Endothelial cell of umbilical vein (primary cell): ENCODE results near the gene PPIH. TPM values are rescaled to one million over a fixed set of nuclear protein-coding genes. Genes with fewer than 3 reads are reported as not detected.

Experiments
- BruUV-seq: library from RNA; stranded (reverse); fragments of 400-500 nt; replicated peaks from 2 replicates; lab custom pipeline; 2021; lab: Mats Ljungman, UMichigan
- CTCF ChIA-PET: fragments of 300-600, 350-600 bp; sonication (Branson Sonifier 250); formaldehyde crosslinking; loops from one replicate; lab custom pipeline; 2021; ENCODE audit warnings: antibody characterized with exemption, inconsistent platforms; lab: Charles Lee
- POLR2A ChIA-PET: fragments of 300-600, 350-600 bp; sonication (Branson Sonifier 250); formaldehyde crosslinking; loops from one replicate; lab custom pipeline; 2021; ENCODE audit warnings: antibody characterized with exemption, inconsistent platforms; lab: Charles Lee
- DNase-seq: peaks from one replicate; pipeline ENCODE4 v3.0.0-alpha.2; 2011; ENCODE audit warnings: low read depth, low spot score
- FAIRE-seq: peaks from 2 replicates; lab custom pipeline; 2011; peaks lifted over from hg19 to GRCh38; lab: Jason Lieb, UNC
- H2AFZ ChIP-seq: 2 replicates; pipeline ENCODE4 v1.6.0; 2012; ENCODE audit warnings: low read depth, low read length, control low read depth, inconsistent platforms
- H3K27ac ChIP-seq: 2 replicates; pipeline ENCODE4 v1.5.1; 2011; ENCODE audit warnings: low read depth, mild to moderate bottlenecking, control low read depth, low read length, moderate library complexity; ENCODE audit not compliant: insufficient read depth
- H3K27me3 ChIP-seq, 2 experiments: 2 replicates each; pipeline versions ENCODE4 v1.6.0 to v1.6.1; 2011; ENCODE audit warnings: low read length in 2 of 2, mixed read lengths in 1 of 2; ENCODE audit not compliant: control insufficient read depth in 2 of 2, insufficient read depth in 2 of 2
- H3K36me3 ChIP-seq, 2 experiments: 2 replicates in 1 of 2; 3 replicates in 1 of 2; pipeline ENCODE4 v1.5.1; 2011; ENCODE audit warnings: low read length in 2 of 2, mild to moderate bottlenecking in 1 of 2, moderate library complexity in 1 of 2; ENCODE audit not compliant: control insufficient read depth in 2 of 2, insufficient read depth in 2 of 2; ENCODE audit errors: extremely low read depth in 1 of 2
- H3K4me1 ChIP-seq: 3 replicates; pipeline ENCODE4 v1.5.1; 2011; ENCODE audit warnings: mild to moderate bottlenecking, low read length; ENCODE audit not compliant: control insufficient read depth, insufficient read depth; ENCODE audit errors: extremely low read depth
- H3K4me2 ChIP-seq: 2 replicates; pipeline ENCODE4 v1.6.1; 2011; ENCODE audit warnings: low read length, control low read depth, mixed read lengths; ENCODE audit not compliant: insufficient read depth
- H3K4me3 ChIP-seq, 3 experiments: fragments of 200-600 bp in 1 of 3; sonication (generic), shearing (Covaris generic) in 1 of 3; replicated peaks in 1 of 3; 2 replicates each; pipeline ENCODE4 v1.5.1; 2011 to 2016; ENCODE audit warnings: control low read depth in 3 of 3, low read length in 3 of 3, mild to moderate bottlenecking in 2 of 3, inconsistent platforms in 1 of 3, low read depth in 1 of 3, moderate library complexity in 1 of 3; ENCODE audit not compliant: insufficient read depth in 1 of 3
- H3K79me2 ChIP-seq: 2 replicates; pipeline ENCODE4 v1.6.0; 2012; ENCODE audit warnings: low read length, inconsistent platforms; ENCODE audit not compliant: control insufficient read depth, insufficient read depth
- H3K9ac ChIP-seq: replicated peaks from 2 replicates; pipeline ENCODE3; 2011; ENCODE audit warnings: low read length, control low read depth; ENCODE audit not compliant: insufficient read depth; ENCODE audit errors: extremely low read depth
- H3K9me1 ChIP-seq: replicated peaks from 3 replicates; pipeline ENCODE4 v1.6.0; 2011; ENCODE audit warnings: mild to moderate bottlenecking, low read length; ENCODE audit not compliant: control insufficient read depth, insufficient read depth; ENCODE audit errors: extremely low read depth
- H3K9me3 ChIP-seq: replicated peaks from 2 replicates; pipeline ENCODE4 v1.5.1; 2012; ENCODE audit warnings: low read length, inconsistent platforms; ENCODE audit not compliant: control insufficient read depth, insufficient read depth
- H4K20me1 ChIP-seq: replicated peaks from 2 replicates; pipeline ENCODE3; 2011; ENCODE audit warnings: mild to moderate bottlenecking, low read length; ENCODE audit not compliant: control insufficient read depth, insufficient read depth; ENCODE audit errors: extremely low read depth
- CTCF ChIP-seq, 2 donors: IDR thresholded peaks; 1 replicate in 1 of 2; 2 replicates in 1 of 2; pipeline ENCODE4 v1.5.1; 2011; ENCODE audit warnings: low read length in 2 of 2, mild to moderate bottlenecking in 2 of 2, moderate library complexity in 2 of 2, control low read depth in 1 of 2, inconsistent platforms in 1 of 2, low read depth in 1 of 2; ENCODE audit not compliant: insufficient read depth in 1 of 2; ENCODE audit errors: extremely low read depth in 1 of 2
- EZH2 ChIP-seq: IDR thresholded peaks from 2 replicates; pipeline ENCODE4 v1.6.1; 2012; ENCODE audit warnings: borderline replicate concordance, low read depth, mild to moderate bottlenecking, moderate library complexity, low read length, inconsistent platforms; ENCODE audit not compliant: severe bottlenecking
- GATA2 ChIP-seq: IDR thresholded peaks from 2 replicates; pipeline ENCODE4 v1.7.0; 2011; ENCODE audit warnings: low read depth, mild to moderate bottlenecking, moderate library complexity, mixed read lengths, low read length; ENCODE audit not compliant: insufficient read length, insufficient read depth
- MYC ChIP-seq: IDR thresholded peaks from one replicate; pipeline ENCODE4 v1.6.1; 2011; ENCODE audit warnings: mild to moderate bottlenecking, low read depth, low read length
- POLR2AphosphoS5 ChIP-seq: IDR thresholded peaks from 2 replicates; pipeline ENCODE4 v1.6.1; 2012; ENCODE audit warnings: low read depth, mild to moderate bottlenecking, control low read depth, low read length, moderate library complexity; ENCODE audit not compliant: insufficient read depth
- dilution Hi-C: fragments of 300-500 bp; cut with MboI; formaldehyde crosslinking; loops from one replicate; pipeline ENCODE4 v1.15.0; 2019; ENCODE audit warnings: low sequenced_read_pairs; ENCODE audit not compliant: extremely low pct_ligation_motif_present
- intact Hi-C: fragments of 100-400 bp; cut with micrococcal nuclease; formaldehyde crosslinking; loops from one replicate; pipeline ENCODE4 v1.10.0; 2022
- polyA plus RNA-seq, 4 experiments: library from polyadenylated mRNA; depleted of rRNA in 3 of 4; stranded (reverse) in 3 of 4; unstranded in 1 of 4; fragments of >200 nt; gene quantifications; 2 replicates each; pipeline versions ENCODE4 v1.2.1 to v1.2.3, GENCODE V29; 2011 to 2012; ENCODE audit warnings: missing spikeins in 1 of 4
- total RNA-seq: library from RNA; stranded (reverse); gene quantifications from 2 replicates; pipeline ENCODE4 v1.2.3, GENCODE V29; 2021

The PPIH gene
- total and polyA plus RNA-seq, 2 donors (not counting 3 experiments of a cell fraction or from before 2014, with no cell fraction given): 52.1 to 55.2 TPM

GRCh38 chr1:42690477-42691156 is 32.4 kb downstream of the PPIH start:
- ChIA-PET POLR2A (no interaction called here), CTCF (interaction anchor here (1.0 to 2.7 kb wide), 7 partner anchors 8 to 346 kb away, joined by 3 to 17 read pairs (median 5); partner anchors contain the start of genes PPCS, PPIH and YBX1)
- intact Hi-C loops (no loop called here), dilution Hi-C loops (no loop called here)
- Histone ChIP-seq H3K79me2 (peaks cover 100% of the 10 kb centered on the region), H3K27ac (no peak overlapping the region), H3K27me3 (no peaks in the 10 kb centered on the region), H3K9me1 (no peaks in the 10 kb centered on the region), H3K9ac (no peak overlapping the region), H3K4me2 (peak overlapping the region; percentile 14), H3K4me1 (peaks cover 11% of the 10 kb centered on the region), H3K4me3 (no peak overlapping the region), H3K9me3 (no peaks in the 10 kb centered on the region), H2AFZ (no peak overlapping the region), H3K36me3 (peaks cover 4 to 10% of the 10 kb centered on the region in 2 experiments), H4K20me1 (peaks cover 45% of the 10 kb centered on the region)
- FAIRE-seq (no peak), DNase-seq (peak; percentile 21)
- TF ChIP-seq MYC (no peak), GATA2 (no peak), CTCF (IDR thresholded peaks at IDR 0.05; ENCODE audit: extremely low read depth in 1 of 2, insufficient read depth in 1 of 2, low read depth in 1 of 2, low read length in 2 of 2) (peak in 1 of 2 donors; percentile 5)
- no TSS peak for BruUV-seq

GRCh38 chr1:42691157-42691498 is 32.9 kb downstream of the PPIH start:
- H3K36me3 ChIP-seq: peaks cover 4 to 15% of the 10 kb centered on the region in 2 experiments
- dilution Hi-C loops (no loop called here), intact Hi-C loops (no loop called here)
- no peak overlapping the region for H3K27ac ChIP-seq
- H4K20me1 ChIP-seq: peaks cover 42% of the 10 kb centered on the region
- POLR2A ChIA-PET: no interaction called here
- no peak overlapping the region for H2AFZ ChIP-seq
- BruUV-seq: no TSS peak
- no peak overlapping the region for H3K4me3 ChIP-seq
- H3K4me2 ChIP-seq: peak overlapping the region; percentile 14
- peaks cover 7% of the 10 kb centered on the region for H3K4me1 ChIP-seq
- FAIRE-seq: no peak
- no peaks in the 10 kb centered on the region for H3K9me1 ChIP-seq
- H3K27me3 ChIP-seq: no peaks in the 10 kb centered on the region
- CTCF ChIA-PET: interaction anchor here (1.0 to 2.7 kb wide), 6 partner anchors 8 to 347 kb away, joined by 3 to 17 read pairs (median 6); partner anchors contain the start of genes PPCS, PPIH and YBX1
- no peaks in the 10 kb centered on the region for H3K9me3 ChIP-seq
- no peak for DNase-seq
- no peak overlapping the region for H3K9ac ChIP-seq
- TF ChIP-seq GATA2 (no peak), EZH2 (no peak), POLR2AphosphoS5 (no peak)
- peaks cover 100% of the 10 kb centered on the region for H3K79me2 ChIP-seq
